ENCODE data around the gene ANTKMT. TPM values are rescaled to one million over a fixed set of nuclear protein-coding genes. Genes with fewer than 3 reads are reported as not detected.

The ANTKMT gene
- total and polyA plus RNA-seq, 2 of the 8 experiments (the other 6 are each of a cell fraction or from before 2014, with no cell fraction given): 26.5 to 26.6 TPM

- ChIA-PET POLR2A (ENCODE audit: partially characterized antibody) (interaction anchor here (1.0 to 4.5 kb wide), 6 partner anchors 8 to 82 kb away, joined by 3 to 30 read pairs (median 5); partner anchors contain the start of genes ANTKMT, JMJD8 and WDR24), CTCF (ENCODE audit: partially characterized antibody) (interaction anchor here (0.7 to 33.4 kb wide), 7 partner anchors 10 to 83 kb away, joined by 3 to 977 read pairs (median 5); partner anchors contain the start of genes ANTKMT, CCDC78, CIAO3 and HAGHL)
- TF ChIP-seq MAFK (IDR thresholded peaks at IDR 0.05; ENCODE audit: low read depth, low read length) (no peak), ZNF274 (IDR thresholded peaks at IDR 0.05; ENCODE audit: borderline replicate concordance, extremely low read depth, low read length) (no peak), ATF2 (IDR thresholded peaks at IDR 0.05; ENCODE audit: low read length) (no peak), TCF12 (IDR thresholded peaks at IDR 0.05; ENCODE audit: low read depth, low read length) (no peak), RNF2 (IDR thresholded peaks at IDR 0.05; ENCODE audit: borderline replicate concordance, low read depth, low read length, missing control alignments, poor library complexity, severe bottlenecking) (no peak), TAF7 (optimal IDR thresholded peaks at IDR 0.05; ENCODE audit: borderline replicate concordance, low read depth, low read length) (no peak), POU5F1 (IDR thresholded peaks at IDR 0.05; ENCODE audit: low read depth, low read length) (no peak), SP1 (IDR thresholded peaks at IDR 0.05; ENCODE audit: low read depth, low read length) (no peak), SP2 (IDR thresholded peaks at IDR 0.05; ENCODE audit: low read length) (no peak), CEBPB (IDR thresholded peaks at IDR 0.05; ENCODE audit: low read depth, low read length) (no peak)
- Histone ChIP-seq H3K4ac (replicated peaks; ENCODE audit: insufficient read length, low read depth, low read length) (no peak overlapping the region), H3K4me2 (ENCODE audit: insufficient read depth in 1 of 2, low read depth in 2 of 2, low read length in 2 of 2) (no peak overlapping the region), H2AFZ (ENCODE audit: low read length) (no peak overlapping the region), H3K27ac (ENCODE audit: low read depth, low read length) (no peak overlapping the region), H3K9ac (replicated peaks in 1 of 4; ENCODE audit: extremely low read depth in 1 of 4, low read depth in 3 of 4, low read length in 3 of 4) (no peak overlapping the region), H3K9me3 (ENCODE audit: insufficient read depth in 2 of 2, low read depth in 1 of 2, low read length in 1 of 2) (no peaks in the 10 kb centered on the region), H3K18ac (ENCODE audit: extremely low read depth, low read length) (no peak overlapping the region), H2BK12ac (ENCODE audit: low read depth, low read length) (no peak overlapping the region), H3K79me1 (ENCODE audit: low read depth, low read length) (no peaks in the 10 kb centered on the region), H3K23me2 (ENCODE audit: low read depth, low read length) (peaks cover 12% of the 10 kb centered on the region; the same call in 1 of the 2 replicates), H4K91ac (replicated peaks; ENCODE audit: insufficient read length, low read length) (no peak overlapping the region), H3K79me2 (ENCODE audit: control insufficient read depth in 1 of 2, insufficient read depth in 2 of 2, low read length in 2 of 2) (no peaks in the 10 kb centered on the region), H2BK5ac (ENCODE audit: low read depth, low read length) (no peak overlapping the region), H3K56ac (replicated peaks; ENCODE audit: insufficient read length, low read depth, low read length) (no peak overlapping the region), H3K4me1 (replicated peaks in 1 of 4; ENCODE audit: control insufficient read depth in 3 of 4, insufficient read depth in 4 of 4, low read length in 3 of 4) (peaks cover 0 to 8% (median 2%) of the 10 kb centered on the region in 4 experiments; a peak in 4 of 7 replicates), H2BK15ac (ENCODE audit: low read length) (no peak overlapping the region), H4K5ac (ENCODE audit: insufficient read length, low read depth, low read length) (no peak overlapping the region), H2BK120ac (replicated peaks; ENCODE audit: low read depth, low read length) (no peak overlapping the region), H3K36me3 (ENCODE audit: control insufficient read depth in 2 of 4, insufficient read depth in 4 of 4, low read length in 3 of 4) (no peaks in the 10 kb centered on the region), H2BK20ac (ENCODE audit: low read length) (no peak overlapping the region), H3K14ac (ENCODE audit: insufficient read length) (no peak overlapping the region), H3K27me3 (replicated peaks in 1 of 4; ENCODE audit: control insufficient read depth in 3 of 4, extremely low read depth in 1 of 4, insufficient read depth in 3 of 4, low read length in 3 of 4) (peaks cover 57 to 84% (median 79%) of the 10 kb centered on the region in 4 experiments), H4K8ac (ENCODE audit: extremely low read depth, insufficient read depth, low read length) (no peak overlapping the region), H3K23ac (ENCODE audit: insufficient read length) (no peak overlapping the region), H4K20me1 (replicated peaks in 1 of 2; ENCODE audit: control insufficient read depth in 1 of 2, insufficient read depth in 2 of 2, low read length in 2 of 2) (peaks cover 8 to 27% of the 10 kb centered on the region in 2 experiments), H2AK5ac (ENCODE audit: low read depth, low read length) (no peak overlapping the region), H3K4me3 (ENCODE audit: extremely low read depth in 1 of 4, insufficient read depth in 2 of 4, low read depth in 3 of 4, low read length in 4 of 4) (no peak overlapping the region)
- WGBS, 2 experiments (ENCODE audit: extremely low coverage in 1 of 2, insufficient coverage in 1 of 2, insufficient read length in 1 of 2, insufficient replicate concordance in 2 of 2, low coverage in 1 of 2, low lambda C conversion rate in 2 of 2, missing lambda C conversion rate in 1 of 2): 94% methylated on average over 19 of the region's 19 CpGs; no CpG with 5 or more reads in 1 of the 2 experiments
- DNase-seq (ENCODE audit: low read depth in 1 of 2, low spot score in 2 of 2) (no peak), FAIRE-seq (no peak)
Observed at GRCh38 chr16:702341-702740, 18.6 kb upstream of the ANTKMT start.
